Measurements from ENCODE around the gene USP6. TPM values are rescaled to one million over a fixed set of nuclear protein-coding genes. Genes with fewer than 3 reads are reported as not detected.

USP6 gene
- total RNA-seq, 1 donor from 2014 or later = 0.49 TPM

DNA sequence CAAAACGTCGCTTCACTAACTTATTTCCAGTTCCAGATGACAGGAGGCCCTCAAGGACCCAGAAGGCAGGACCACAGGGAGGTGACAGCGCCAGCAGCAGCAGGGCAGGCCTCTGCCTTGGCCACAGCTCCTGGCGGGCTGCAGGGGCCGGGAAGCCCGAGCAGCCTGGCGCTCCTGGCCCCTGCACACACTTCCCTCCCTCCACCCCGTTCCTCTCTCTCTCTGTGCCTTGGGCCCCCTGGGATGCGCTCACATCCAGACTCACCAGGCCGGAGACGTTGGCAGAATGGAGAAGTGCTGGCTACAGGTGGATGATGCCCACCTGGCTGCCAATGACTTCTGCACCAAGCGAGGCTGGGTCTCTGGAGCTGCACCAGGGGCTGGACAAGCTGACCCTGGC, 63.2 kb downstream of the USP6 start:
- Histone ChIP-seq H3K27ac (no peak overlapping the region), H3K4me3 (no peak overlapping the region), H3K36me3 (peaks cover 0 to 48% of the 10 kb centered on the region in 2 donors), H3K27me3 (no peaks in the 10 kb centered on the region), H3K9me3 (peaks cover 59% of the 10 kb centered on the region), H3K4me1 (no peaks in the 10 kb centered on the region)
- no peak for DNase-seq (ENCODE audit: extremely low spot score in 2 of 2)
- intact Hi-C loops (cut with DNase I) = no loop called here
- TF ChIP-seq POLR2A (IDR thresholded peaks at IDR 0.05) = no peak
- TF ChIP-seq, protein P1, sequence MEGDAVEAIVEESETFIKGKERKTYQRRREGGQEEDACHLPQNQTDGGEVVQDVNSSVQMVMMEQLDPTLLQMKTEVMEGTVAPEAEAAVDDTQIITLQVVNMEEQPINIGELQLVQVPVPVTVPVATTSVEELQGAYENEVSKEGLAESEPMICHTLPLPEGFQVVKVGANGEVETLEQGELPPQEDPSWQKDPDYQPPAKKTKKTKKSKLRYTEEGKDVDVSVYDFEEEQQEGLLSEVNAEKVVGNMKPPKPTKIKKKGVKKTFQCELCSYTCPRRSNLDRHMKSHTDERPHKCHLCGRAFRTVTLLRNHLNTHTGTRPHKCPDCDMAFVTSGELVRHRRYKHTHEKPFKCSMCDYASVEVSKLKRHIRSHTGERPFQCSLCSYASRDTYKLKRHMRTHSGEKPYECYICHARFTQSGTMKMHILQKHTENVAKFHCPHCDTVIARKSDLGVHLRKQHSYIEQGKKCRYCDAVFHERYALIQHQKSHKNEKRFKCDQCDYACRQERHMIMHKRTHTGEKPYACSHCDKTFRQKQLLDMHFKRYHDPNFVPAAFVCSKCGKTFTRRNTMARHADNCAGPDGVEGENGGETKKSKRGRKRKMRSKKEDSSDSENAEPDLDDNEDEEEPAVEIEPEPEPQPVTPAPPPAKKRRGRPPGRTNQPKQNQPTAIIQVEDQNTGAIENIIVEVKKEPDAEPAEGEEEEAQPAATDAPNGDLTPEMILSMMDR (IDR thresholded peaks at IDR 0.05) = no peak
- TF ChIP-seq POLR2AphosphoS5 (IDR thresholded peaks at IDR 0.05; ENCODE audit: insufficient read depth in 1 of 2, low read depth in 1 of 2) = no peak

DNA sequence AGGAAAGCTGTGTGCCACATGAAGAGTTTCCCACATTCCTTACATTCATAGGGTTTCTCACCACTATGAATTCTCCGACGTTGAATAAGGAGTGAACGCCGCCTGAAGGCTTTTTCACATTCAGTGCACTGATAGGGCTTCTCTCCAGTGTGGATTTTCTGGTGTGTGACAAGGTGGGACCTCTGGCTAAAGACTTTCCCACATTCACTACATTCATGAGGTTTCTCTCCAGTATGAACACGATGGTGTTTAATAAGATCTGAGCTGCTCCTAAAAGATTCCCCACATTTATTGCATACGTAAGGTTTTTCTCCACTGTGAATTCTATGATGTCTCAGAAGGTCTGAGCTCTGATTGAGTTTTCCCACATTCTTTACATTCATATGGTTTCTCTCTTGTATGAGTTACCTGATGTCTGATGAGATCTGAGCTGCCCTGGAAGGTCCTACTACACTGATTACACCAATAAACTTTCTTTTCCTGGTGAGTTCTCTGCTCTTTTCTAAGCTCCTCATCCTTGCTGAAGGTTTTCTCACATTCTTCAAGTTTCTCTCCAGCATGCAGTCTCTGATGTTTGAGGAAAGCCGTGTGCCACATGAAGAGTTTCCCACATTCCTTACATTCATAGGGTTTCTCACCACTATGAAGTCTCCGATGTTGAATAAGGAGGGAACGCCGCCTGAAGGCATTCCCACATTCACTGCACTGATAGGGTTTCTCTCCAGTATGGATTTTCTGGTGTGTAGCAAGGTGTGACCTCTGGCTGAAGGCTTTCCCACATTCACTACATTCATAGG, 65.9 kb downstream of the USP6 start:
- H3K36me3 ChIP-seq = peaks cover 0 to 43% of the 10 kb centered on the region in 2 donors
- H3K4me1 ChIP-seq = no peaks in the 10 kb centered on the region
- peaks cover 83% of the 10 kb centered on the region for H3K9me3 ChIP-seq
- no peak overlapping the region for H3K4me3 ChIP-seq
- no peak for TF ChIP-seq POLR2A (IDR thresholded peaks at IDR 0.05)
- no peak for TF ChIP-seq POLR2AphosphoS5 (IDR thresholded peaks at IDR 0.05; ENCODE audit: insufficient read depth in 1 of 2, low read depth in 1 of 2)
- TF ChIP-seq, protein P1 (IDR thresholded peaks at IDR 0.05) = no peak
- intact Hi-C loops (cut with DNase I) = no loop called here
- no peaks in the 10 kb centered on the region for H3K27me3 ChIP-seq
- no peak overlapping the region for H3K27ac ChIP-seq
- DNase-seq (ENCODE audit: extremely low spot score in 2 of 2) = no peak

DNA sequence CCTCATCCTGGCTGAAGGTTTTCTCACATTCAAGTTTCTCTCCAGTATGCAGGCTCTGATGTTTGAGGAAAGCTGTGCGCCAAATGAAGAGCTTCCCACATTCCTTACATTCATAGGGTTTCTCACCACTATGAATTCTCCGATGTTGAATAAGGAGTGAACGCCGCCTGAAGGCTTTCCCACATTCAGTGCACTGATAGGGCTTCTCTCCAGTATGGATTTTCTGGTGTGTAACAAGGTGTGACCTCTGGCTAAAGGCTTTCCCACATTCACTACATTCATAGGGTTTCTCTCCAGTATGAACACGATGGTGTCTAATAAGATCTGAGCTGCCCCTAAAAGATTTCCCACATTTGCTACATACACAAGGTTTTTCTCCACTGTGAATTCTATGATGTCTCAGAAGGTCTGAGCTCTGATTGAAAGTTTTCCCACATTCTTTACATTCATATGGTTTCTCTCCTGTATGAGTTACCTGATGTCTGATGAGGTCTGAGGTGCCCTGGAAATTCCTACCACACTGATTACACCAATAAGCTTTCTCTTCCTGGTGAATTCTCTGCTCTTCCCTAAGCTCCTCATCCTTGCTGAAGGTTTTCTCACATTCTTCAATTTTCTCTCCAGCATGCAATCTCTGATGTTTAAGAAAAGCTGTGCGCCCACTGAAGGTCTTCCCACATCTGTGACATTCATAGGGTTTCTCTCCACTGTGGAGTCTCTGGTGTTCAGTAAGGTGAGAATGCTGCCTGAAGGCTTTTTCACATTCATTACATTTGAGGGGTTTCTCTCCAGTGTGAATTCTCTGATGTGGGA, 67.0 kb downstream of the USP6 start:
- TF ChIP-seq, protein P1 (IDR thresholded peaks at IDR 0.05) = no peak
- no peak for TF ChIP-seq POLR2AphosphoS5 (IDR thresholded peaks at IDR 0.05; ENCODE audit: insufficient read depth in 1 of 2, low read depth in 1 of 2)
- no peak for TF ChIP-seq POLR2A (IDR thresholded peaks at IDR 0.05)
- peaks cover 84% of the 10 kb centered on the region for H3K9me3 ChIP-seq
- no peak for DNase-seq (ENCODE audit: extremely low spot score in 2 of 2)
- no peak overlapping the region for H3K27ac ChIP-seq
- H3K4me3 ChIP-seq = no peak overlapping the region
- H3K36me3 ChIP-seq = peaks cover 0 to 40% of the 10 kb centered on the region in 2 donors
- no peaks in the 10 kb centered on the region for H3K4me1 ChIP-seq
- H3K27me3 ChIP-seq = no peaks in the 10 kb centered on the region
- intact Hi-C loops (cut with DNase I) = no loop called here

- peaks cover 84% of the 10 kb centered on the region for H3K9me3 ChIP-seq
- peaks cover 0 to 39% of the 10 kb centered on the region in 2 donors for H3K36me3 ChIP-seq
- intact Hi-C loops (cut with DNase I) = no loop called here
Measured at GRCh38 chr17:5183410-5183793, 67.6 kb downstream of the USP6 start.

More at GRCh38 chr17:5183410-5183793, 67.6 kb downstream of the USP6 start:
- TF ChIP-seq POLR2AphosphoS5 (IDR thresholded peaks at IDR 0.05; ENCODE audit: insufficient read depth in 1 of 2, low read depth in 1 of 2) (no peak), POLR2A (IDR thresholded peaks at IDR 0.05) (no peak)
- TF ChIP-seq, protein P1 (IDR thresholded peaks at IDR 0.05) = no peak
- no peak overlapping the region for H3K27ac ChIP-seq
- H3K4me3 ChIP-seq = no peak overlapping the region
- H3K4me1 ChIP-seq = no peaks in the 10 kb centered on the region
- no peaks in the 10 kb centered on the region for H3K27me3 ChIP-seq
- DNase-seq (ENCODE audit: extremely low spot score in 2 of 2) = no peak
